ENCODE data around the gene ZNF718. TPM values are rescaled to one million over a fixed set of nuclear protein-coding genes. Genes with fewer than 3 reads are reported as not detected.

Gene ZNF718
- total and polyA plus RNA-seq, 10 of the 15 experiments (the other 5 are each of a cell fraction or from before 2014, with no cell fraction given), result 1.1 to 7.0 (median 3.9) TPM

- no peak overlapping the region for H3K4me3 ChIP-seq
- H3K9ac ChIP-seq (ENCODE audit: control insufficient read depth, insufficient read depth, low read length), result no peak overlapping the region
- ChIA-PET RAD21 (ENCODE audit: unreplicated experiment) (no interaction called here), SMC1A (ENCODE audit: uncharacterized antibody, unreplicated experiment) (no interaction called here), CTCF (no interaction called here), POLR2A (no interaction called here)
- intact Hi-C loops (cut with micrococcal nuclease; ENCODE audit: unreplicated experiment), result no loop called here
- TF ChIP-seq ZBTB11 (CRISPR knock-in tag; IDR thresholded peaks at IDR 0.05), result no peak
- TF ChIP-seq NR2C1 (IDR thresholded peaks at IDR 0.05), result no peak
- TF ChIP-seq, protein P1, sequence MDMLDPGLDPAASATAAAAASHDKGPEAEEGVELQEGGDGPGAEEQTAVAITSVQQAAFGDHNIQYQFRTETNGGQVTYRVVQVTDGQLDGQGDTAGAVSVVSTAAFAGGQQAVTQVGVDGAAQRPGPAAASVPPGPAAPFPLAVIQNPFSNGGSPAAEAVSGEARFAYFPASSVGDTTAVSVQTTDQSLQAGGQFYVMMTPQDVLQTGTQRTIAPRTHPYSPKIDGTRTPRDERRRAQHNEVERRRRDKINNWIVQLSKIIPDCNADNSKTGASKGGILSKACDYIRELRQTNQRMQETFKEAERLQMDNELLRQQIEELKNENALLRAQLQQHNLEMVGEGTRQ (IDR thresholded peaks at IDR 0.05; ENCODE audit: borderline replicate concordance, low read depth, low read length), result no peak
- TF ChIP-seq RCOR1 (conservative IDR thresholded peaks at IDR 0.05; ENCODE audit: low read depth, low read length), result no peak
- TF ChIP-seq, protein P2, sequence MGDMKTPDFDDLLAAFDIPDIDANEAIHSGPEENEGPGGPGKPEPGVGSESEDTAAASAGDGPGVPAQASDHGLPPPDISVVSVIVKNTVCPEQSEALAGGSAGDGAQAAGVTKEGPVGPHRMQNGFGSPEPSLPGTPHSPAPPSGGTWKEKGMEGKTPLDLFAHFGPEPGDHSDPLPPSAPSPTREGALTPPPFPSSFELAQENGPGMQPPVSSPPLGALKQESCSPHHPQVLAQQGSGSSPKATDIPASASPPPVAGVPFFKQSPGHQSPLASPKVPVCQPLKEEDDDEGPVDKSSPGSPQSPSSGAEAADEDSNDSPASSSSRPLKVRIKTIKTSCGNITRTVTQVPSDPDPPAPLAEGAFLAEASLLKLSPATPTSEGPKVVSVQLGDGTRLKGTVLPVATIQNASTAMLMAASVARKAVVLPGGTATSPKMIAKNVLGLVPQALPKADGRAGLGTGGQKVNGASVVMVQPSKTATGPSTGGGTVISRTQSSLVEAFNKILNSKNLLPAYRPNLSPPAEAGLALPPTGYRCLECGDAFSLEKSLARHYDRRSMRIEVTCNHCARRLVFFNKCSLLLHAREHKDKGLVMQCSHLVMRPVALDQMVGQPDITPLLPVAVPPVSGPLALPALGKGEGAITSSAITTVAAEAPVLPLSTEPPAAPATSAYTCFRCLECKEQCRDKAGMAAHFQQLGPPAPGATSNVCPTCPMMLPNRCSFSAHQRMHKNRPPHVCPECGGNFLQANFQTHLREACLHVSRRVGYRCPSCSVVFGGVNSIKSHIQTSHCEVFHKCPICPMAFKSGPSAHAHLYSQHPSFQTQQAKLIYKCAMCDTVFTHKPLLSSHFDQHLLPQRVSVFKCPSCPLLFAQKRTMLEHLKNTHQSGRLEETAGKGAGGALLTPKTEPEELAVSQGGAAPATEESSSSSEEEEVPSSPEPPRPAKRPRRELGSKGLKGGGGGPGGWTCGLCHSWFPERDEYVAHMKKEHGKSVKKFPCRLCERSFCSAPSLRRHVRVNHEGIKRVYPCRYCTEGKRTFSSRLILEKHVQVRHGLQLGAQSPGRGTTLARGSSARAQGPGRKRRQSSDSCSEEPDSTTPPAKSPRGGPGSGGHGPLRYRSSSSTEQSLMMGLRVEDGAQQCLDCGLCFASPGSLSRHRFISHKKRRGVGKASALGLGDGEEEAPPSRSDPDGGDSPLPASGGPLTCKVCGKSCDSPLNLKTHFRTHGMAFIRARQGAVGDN (IDR thresholded peaks at IDR 0.05), result no peak
- no peak for TF ChIP-seq ZNF384 (IDR thresholded peaks at IDR 0.05; ENCODE audit: borderline replicate concordance, low read depth, low read length)
- TF ChIP-seq NBN (IDR thresholded peaks at IDR 0.05), result no peak
- no peak for TF ChIP-seq NFYB (IDR thresholded peaks at IDR 0.05; ENCODE audit: insufficient read depth, low read depth, low read length)
- no peak for TF ChIP-seq ZNF274 (IDR thresholded peaks at IDR 0.05; ENCODE audit: insufficient read depth, insufficient read length)
- H3K27ac ChIP-seq (ENCODE audit: control insufficient read depth, insufficient read depth), result no peak overlapping the region
- no peaks in the 10 kb centered on the region for H3K79me2 ChIP-seq (ENCODE audit: control insufficient read depth, insufficient read depth, low read length)
- H2AFZ ChIP-seq (ENCODE audit: control insufficient read depth, low read depth, low read length), result no peak overlapping the region
- H3K27me3 ChIP-seq (replicated peaks in 1 of 2; ENCODE audit: control insufficient read depth in 2 of 2, insufficient read depth in 2 of 2, low read length in 1 of 2), result no peaks in the 10 kb centered on the region
- DNase-seq (ENCODE audit: low read depth, low spot score) (no peak), FAIRE-seq (no peak), ATAC-seq (no peak)
- no peak overlapping the region for H3K4me2 ChIP-seq (ENCODE audit: control insufficient read depth, insufficient read depth)
- H3K4me1 ChIP-seq (ENCODE audit: control insufficient read depth, insufficient read depth, low read length), result no peaks in the 10 kb centered on the region
- H3K9me3 ChIP-seq (replicated peaks; ENCODE audit: control insufficient read depth, insufficient read depth, low read length), result peaks cover 6% of the 10 kb centered on the region; the same call in 1 of the 3 replicates
- WGBS (ENCODE audit: insufficient coverage, insufficient replicate concordance, low lambda C conversion rate, missing lambda C conversion rate), result 2% methylated on average over 5 of the region's 5 CpGs
- BruUV-seq (replicated peaks), result no TSS peak
- in situ Hi-C loops (cut with MboI), result no loop called here
- no peaks in the 10 kb centered on the region for H4K20me1 ChIP-seq (ENCODE audit: control insufficient read depth, insufficient read depth)
- no peaks in the 10 kb centered on the region for H3K36me3 ChIP-seq (ENCODE audit: control insufficient read depth in 2 of 2, insufficient read depth in 2 of 2, low read length in 1 of 2)
These were observed 24.4 kb upstream of the ZNF718 start for GRCh38 chr4:99863-100262.

Data from GM12878 (cell line).